Measurements from ENCODE around the gene ZNF614.
"Not testable (repeated sequence)": the region's sequence is repeated elsewhere in the genome, so short reads cannot be mapped to it uniquely, and the experiment has no call there.

Gene ZNF614

DNA sequence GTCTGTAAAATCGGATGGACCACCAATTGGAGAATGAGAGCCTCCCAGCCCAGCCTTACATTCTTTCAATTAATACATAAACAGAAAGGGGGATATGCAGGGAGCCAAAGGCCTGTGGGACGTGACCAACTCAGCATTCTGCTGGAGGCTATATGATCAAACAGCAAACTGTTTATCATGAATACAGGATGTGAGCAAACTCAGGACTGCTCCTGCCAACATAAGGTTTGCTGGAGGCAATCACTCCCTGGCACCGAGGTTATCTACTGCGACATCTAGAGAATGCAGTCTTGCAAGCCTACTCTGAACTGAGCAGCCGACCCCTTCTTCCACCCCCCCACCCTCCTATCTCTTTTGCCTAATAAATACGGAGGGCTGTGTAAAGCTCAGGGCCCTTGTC lies 47.3 kb downstream of the ZNF614 start:
- H3K4me3 ChIP-seq (ENCODE audit: low read length); H3K9ac ChIP-seq (ENCODE audit: low read length); H3K27ac ChIP-seq (ENCODE audit: low read depth, low read length); H3K4me1 ChIP-seq (ENCODE audit: control insufficient read depth, insufficient read depth, low read length); H3K27me3 ChIP-seq (ENCODE audit: control insufficient read depth, insufficient read depth, low read length): not testable (repeated sequence)
- peaks cover 21% of the 10 kb centered on the region for H3K36me3 ChIP-seq (ENCODE audit: control insufficient read depth, insufficient read depth, low read length)

DNA sequence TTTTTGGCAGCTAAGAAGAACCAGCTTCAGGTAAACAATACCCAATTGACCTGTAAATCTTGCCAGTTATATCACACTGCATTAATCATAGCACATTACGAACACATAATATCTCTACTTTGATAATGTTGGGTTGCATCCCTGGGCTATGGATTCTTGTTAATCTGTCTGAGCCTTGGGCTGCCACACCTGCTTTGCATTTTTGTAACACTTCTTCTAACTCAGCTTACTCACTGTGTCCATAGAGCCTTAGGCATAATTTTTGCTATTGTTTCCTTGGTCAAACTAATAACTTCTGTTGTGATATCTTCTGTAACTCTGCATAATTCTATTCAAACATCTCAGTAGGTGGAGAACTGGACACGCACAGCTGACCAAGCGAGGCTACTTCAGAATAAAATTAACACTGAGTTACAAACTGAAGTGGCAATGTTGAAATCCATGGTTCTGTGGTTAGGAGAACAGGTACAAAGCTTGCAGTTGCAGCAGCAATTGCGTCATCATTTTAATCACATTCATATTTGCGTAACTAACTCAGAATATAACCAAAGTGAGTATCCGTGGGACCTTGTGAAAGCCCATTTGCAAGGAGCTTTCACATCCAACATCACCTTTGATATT lies 48.0 kb downstream of the ZNF614 start:
- Histone ChIP-seq H3K27me3 (ENCODE audit: control insufficient read depth, insufficient read depth, low read length) (no peaks in the 10 kb centered on the region), H3K9ac (ENCODE audit: low read length) (no peak overlapping the region), H3K4me1 (ENCODE audit: control insufficient read depth, insufficient read depth, low read length) (no peaks in the 10 kb centered on the region), H3K36me3 (ENCODE audit: control insufficient read depth, insufficient read depth, low read length) (peaks cover 21% of the 10 kb centered on the region), H3K4me3 (ENCODE audit: low read length) (no peak overlapping the region), H3K27ac (ENCODE audit: low read depth, low read length) (no peak overlapping the region)

DNA sequence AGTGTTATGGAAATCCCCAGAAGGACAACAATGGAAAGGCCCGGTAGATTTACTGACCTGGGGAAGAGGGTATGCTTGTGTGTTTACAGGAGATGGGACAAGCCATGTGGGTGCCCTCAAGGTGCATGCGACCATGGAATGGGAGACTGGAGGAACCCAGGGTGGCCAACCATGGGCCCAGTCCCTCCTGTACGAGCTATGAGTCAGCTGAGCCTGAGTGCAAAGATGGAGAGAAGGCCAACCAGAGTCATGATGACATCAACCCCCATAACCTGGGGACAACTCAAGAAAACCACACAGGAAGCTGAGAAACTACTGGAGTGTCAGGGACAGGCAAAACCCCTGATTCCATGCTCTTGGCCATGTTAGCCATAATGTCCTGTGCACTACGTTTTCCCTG lies 49.3 kb downstream of the ZNF614 start:
- no peaks in the 10 kb centered on the region for H3K4me1 ChIP-seq (ENCODE audit: control insufficient read depth, insufficient read depth, low read length)
- H3K27ac ChIP-seq (ENCODE audit: low read depth, low read length), result no peak overlapping the region
- H3K36me3 ChIP-seq (ENCODE audit: control insufficient read depth, insufficient read depth, low read length), result peaks cover 30% of the 10 kb centered on the region
- no peak overlapping the region for H3K4me3 ChIP-seq (ENCODE audit: low read length)
- H3K27me3 ChIP-seq (ENCODE audit: control insufficient read depth, insufficient read depth, low read length), result no peaks in the 10 kb centered on the region
- H3K9ac ChIP-seq (ENCODE audit: low read length), result no peak overlapping the region

DNA sequence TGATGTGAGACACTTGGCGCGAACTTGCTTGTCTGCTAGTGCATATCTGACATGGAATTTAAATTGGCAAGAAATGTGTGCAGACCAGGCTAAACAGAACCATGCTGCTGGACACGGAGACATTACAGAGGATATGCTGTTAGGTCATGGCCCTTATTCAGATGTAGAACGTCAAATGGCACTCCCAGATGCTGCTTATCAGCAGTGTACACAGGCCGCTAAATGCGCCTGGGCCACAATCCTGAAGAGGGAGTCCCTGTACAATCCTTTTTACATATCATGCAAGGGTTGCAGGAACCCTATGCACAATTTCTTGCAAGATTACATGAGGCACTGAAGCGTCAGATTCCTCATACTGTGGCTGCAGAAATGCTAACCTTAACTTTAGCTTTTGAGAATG lies 50.8 kb downstream of the ZNF614 start:
- Histone ChIP-seq H3K4me1 (ENCODE audit: control insufficient read depth, insufficient read depth, low read length) (no peaks in the 10 kb centered on the region), H3K27me3 (ENCODE audit: control insufficient read depth, insufficient read depth, low read length) (no peaks in the 10 kb centered on the region), H3K36me3 (ENCODE audit: control insufficient read depth, insufficient read depth, low read length) (peaks cover 38% of the 10 kb centered on the region), H3K27ac (ENCODE audit: low read depth, low read length) (no peak overlapping the region), H3K4me3 (ENCODE audit: low read length) (no peak overlapping the region), H3K9ac (ENCODE audit: low read length) (no peak overlapping the region)

DNA sequence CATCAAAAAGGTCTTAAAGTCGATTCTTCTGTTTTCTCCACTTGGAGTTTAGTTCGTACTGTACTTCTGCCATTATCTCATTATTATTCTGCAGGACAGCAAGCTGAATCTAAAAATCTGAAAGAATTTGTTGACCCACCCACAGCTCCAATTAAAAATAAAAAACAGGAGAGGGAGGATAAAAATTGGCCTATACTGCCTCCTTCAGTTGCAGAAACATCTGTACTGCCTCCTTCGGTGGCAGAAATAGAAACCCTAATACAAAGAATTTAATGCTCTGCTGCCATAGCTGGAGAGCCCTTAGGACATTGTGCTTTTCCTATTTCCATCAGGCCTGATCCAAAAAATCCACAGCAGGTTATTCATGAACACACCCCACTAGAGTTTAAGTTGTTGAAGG lies 51.3 kb downstream of the ZNF614 start:
- Histone ChIP-seq H3K4me3 (ENCODE audit: low read length) (no peak overlapping the region), H3K27ac (ENCODE audit: low read depth, low read length) (no peak overlapping the region)

DNA sequence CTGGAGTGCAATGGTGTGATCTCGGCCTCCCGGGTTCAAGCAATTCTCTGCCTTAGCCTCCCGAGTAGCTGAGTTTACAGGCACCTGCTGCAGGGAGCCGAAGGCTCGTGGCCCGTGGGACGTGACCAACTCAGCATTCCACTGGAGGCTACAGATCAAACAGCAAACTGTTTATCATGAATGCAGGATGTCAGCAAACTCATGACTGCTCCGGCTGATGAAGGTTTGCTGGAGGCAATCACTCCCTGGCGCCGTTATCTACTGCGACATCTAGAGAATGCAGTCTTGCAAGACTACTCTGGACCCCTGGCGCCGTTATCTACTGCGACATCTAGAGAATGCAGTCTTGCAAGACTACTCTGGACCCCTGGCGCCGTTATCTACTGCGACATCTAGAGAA lies 52.4 kb downstream of the ZNF614 start:
- not testable (repeated sequence) for H3K9ac ChIP-seq (ENCODE audit: low read length); H3K4me3 ChIP-seq (ENCODE audit: low read length); H3K27ac ChIP-seq (ENCODE audit: low read depth, low read length); H3K4me1 ChIP-seq (ENCODE audit: control insufficient read depth, insufficient read depth, low read length); H3K27me3 ChIP-seq (ENCODE audit: control insufficient read depth, insufficient read depth, low read length)
- peaks cover 49% of the 10 kb centered on the region for H3K36me3 ChIP-seq (ENCODE audit: control insufficient read depth, insufficient read depth, low read length)

More for the DNA sequence above, 51.3 kb downstream of the ZNF614 start:
- Histone ChIP-seq H3K27me3 (ENCODE audit: control insufficient read depth, insufficient read depth, low read length) (no peaks in the 10 kb centered on the region), H3K36me3 (ENCODE audit: control insufficient read depth, insufficient read depth, low read length) (peaks cover 40% of the 10 kb centered on the region), H3K9ac (ENCODE audit: low read length) (no peak overlapping the region), H3K4me1 (ENCODE audit: control insufficient read depth, insufficient read depth, low read length) (no peaks in the 10 kb centered on the region)

DNA sequence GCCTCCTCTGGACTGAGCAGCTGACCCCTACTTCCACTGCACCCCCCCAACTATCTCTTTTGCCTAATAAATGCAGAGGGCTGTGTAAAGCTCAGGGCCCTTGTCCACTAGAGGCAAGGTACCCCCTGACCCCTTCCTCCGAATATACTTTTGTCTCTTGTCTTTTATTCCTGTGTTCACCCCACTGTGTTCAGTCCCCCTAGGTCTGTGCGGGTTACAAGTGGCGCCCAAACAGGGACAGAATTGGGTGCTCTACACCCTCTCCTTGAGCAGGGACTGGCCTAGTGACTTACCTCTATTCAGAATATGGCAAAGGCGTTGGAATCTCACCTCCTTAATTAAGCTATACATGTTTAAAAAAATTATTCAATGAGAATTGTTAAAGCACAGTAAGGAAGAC lies 56.6 kb downstream of the ZNF614 start:
- Histone ChIP-seq H3K27me3 (ENCODE audit: control insufficient read depth, insufficient read depth, low read length) (no peaks in the 10 kb centered on the region), H3K4me3 (ENCODE audit: low read length) (peak overlapping the region; percentile 29), H3K9ac (ENCODE audit: low read length) (no peak overlapping the region), H3K27ac (ENCODE audit: low read depth, low read length) (no peak overlapping the region), H3K36me3 (ENCODE audit: control insufficient read depth, insufficient read depth, low read length) (peaks cover 59% of the 10 kb centered on the region), H3K4me1 (ENCODE audit: control insufficient read depth, insufficient read depth, low read length) (no peaks in the 10 kb centered on the region)

DNA sequence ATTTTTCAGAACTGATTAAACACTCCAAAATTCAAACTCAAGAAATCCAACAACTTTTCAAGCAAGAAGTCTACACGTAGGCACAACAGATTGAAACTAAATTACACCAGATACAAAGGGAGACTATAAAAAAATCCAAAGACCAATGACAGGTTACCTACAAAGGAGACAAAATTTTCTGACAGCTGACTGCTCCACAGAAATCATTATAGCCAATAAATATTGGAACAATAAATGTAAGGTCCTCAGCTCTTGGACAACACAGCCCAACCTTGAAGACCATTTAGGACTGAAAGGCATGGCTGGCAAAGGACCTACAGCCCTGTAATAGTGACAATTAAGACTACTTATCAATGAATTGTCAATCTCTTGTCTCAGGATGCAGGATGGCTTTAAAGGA lies 57.5 kb downstream of the ZNF614 start:
- no peak overlapping the region for H3K9ac ChIP-seq (ENCODE audit: low read length)
- H3K27ac ChIP-seq (ENCODE audit: low read depth, low read length), result no peak overlapping the region
- H3K36me3 ChIP-seq (ENCODE audit: control insufficient read depth, insufficient read depth, low read length), result peaks cover 63% of the 10 kb centered on the region
- H3K4me3 ChIP-seq (ENCODE audit: low read length), result no peak overlapping the region
- H3K4me1 ChIP-seq (ENCODE audit: control insufficient read depth, insufficient read depth, low read length), result no peaks in the 10 kb centered on the region
- H3K27me3 ChIP-seq (ENCODE audit: control insufficient read depth, insufficient read depth, low read length), result no peaks in the 10 kb centered on the region

DNA sequence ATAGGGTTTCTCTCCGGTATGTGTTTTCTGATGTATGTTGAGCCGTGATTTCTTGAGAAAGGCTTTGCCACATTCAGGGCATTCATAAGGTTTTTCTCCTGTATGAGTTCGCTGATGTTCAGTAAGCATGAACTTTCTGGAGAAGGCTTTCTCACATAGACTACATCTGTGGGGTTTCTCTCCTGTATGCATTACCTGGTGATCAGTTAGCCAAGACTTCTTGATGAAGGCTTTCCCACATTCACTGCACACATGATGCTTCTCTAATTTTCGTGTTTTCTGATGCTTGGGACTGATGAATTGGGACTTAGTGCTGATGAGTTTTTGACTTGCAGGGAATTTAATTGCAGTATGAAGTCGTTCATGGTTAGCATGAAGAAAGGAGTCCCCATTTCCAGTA lies 62.6 kb downstream of the ZNF614 start:
- no peak overlapping the region for H3K9ac ChIP-seq (ENCODE audit: low read length)
- no peaks in the 10 kb centered on the region for H3K27me3 ChIP-seq (ENCODE audit: control insufficient read depth, insufficient read depth, low read length)
- H3K27ac ChIP-seq (ENCODE audit: low read depth, low read length), result no peak overlapping the region
- H3K4me1 ChIP-seq (ENCODE audit: control insufficient read depth, insufficient read depth, low read length), result no peaks in the 10 kb centered on the region
- peaks cover 45% of the 10 kb centered on the region for H3K36me3 ChIP-seq (ENCODE audit: control insufficient read depth, insufficient read depth, low read length)
- no peak overlapping the region for H3K4me3 ChIP-seq (ENCODE audit: low read length)
